ENCODE results near the gene ADGRG2. TPM values are rescaled to one million over a fixed set of nuclear protein-coding genes. Genes with fewer than 3 reads are reported as not detected.

The ADGRG2 gene
- total RNA-seq, 1 donor from 2014 or later, result not detected

GRCh38 chrX:19091596-19091995, 30.7 kb downstream of the ADGRG2 start:
- DNase-seq (ENCODE audit: extremely low spot score, unreplicated experiment), result no peak
- Mint-ChIP-seq H3K4me1 (ENCODE audit: unreplicated experiment) (no peaks in the 10 kb centered on the region), H3K27ac (ENCODE audit: unreplicated experiment) (no peak overlapping the region), H3K36me3 (ENCODE audit: unreplicated experiment) (no peaks in the 10 kb centered on the region), H3K27me3 (ENCODE audit: unreplicated experiment) (no peaks in the 10 kb centered on the region), H3K4me3 (ENCODE audit: unreplicated experiment) (no peak overlapping the region), H3K9me3 (ENCODE audit: unreplicated experiment) (peaks cover 35% of the 10 kb centered on the region)
- no peak for TF ChIP-seq CTCF (IDR thresholded peaks at IDR 0.05)

GRCh38 chrX:19089555-19090040, 32.7 kb downstream of the ADGRG2 start:
- Mint-ChIP-seq H3K36me3 (ENCODE audit: unreplicated experiment) (no peaks in the 10 kb centered on the region), H3K27me3 (ENCODE audit: unreplicated experiment) (no peaks in the 10 kb centered on the region), H3K4me1 (ENCODE audit: unreplicated experiment) (no peaks in the 10 kb centered on the region), H3K9me3 (ENCODE audit: unreplicated experiment) (peaks cover 39% of the 10 kb centered on the region), H3K27ac (ENCODE audit: unreplicated experiment) (no peak overlapping the region), H3K4me3 (ENCODE audit: unreplicated experiment) (no peak overlapping the region)
- no peak for TF ChIP-seq CTCF (IDR thresholded peaks at IDR 0.05)
- DNase-seq (ENCODE audit: extremely low spot score, unreplicated experiment), result no peak

GRCh38 chrX:19086102-19086772, 36.0 kb downstream of the ADGRG2 start:
- no peak for DNase-seq (ENCODE audit: extremely low spot score, unreplicated experiment)
- H3K4me1 Mint-ChIP-seq (ENCODE audit: unreplicated experiment), result no peaks in the 10 kb centered on the region
- TF ChIP-seq CTCF (IDR thresholded peaks at IDR 0.05), result no peak
- H3K9me3 Mint-ChIP-seq (ENCODE audit: unreplicated experiment), result peaks cover 48% of the 10 kb centered on the region
- H3K27me3 Mint-ChIP-seq (ENCODE audit: unreplicated experiment), result no peaks in the 10 kb centered on the region
- H3K36me3 Mint-ChIP-seq (ENCODE audit: unreplicated experiment), result no peaks in the 10 kb centered on the region
- H3K4me3 Mint-ChIP-seq (ENCODE audit: unreplicated experiment), result no peak overlapping the region
- no peak overlapping the region for H3K27ac Mint-ChIP-seq (ENCODE audit: unreplicated experiment)

- no peaks in the 10 kb centered on the region for H3K36me3 Mint-ChIP-seq (ENCODE audit: unreplicated experiment)
- H3K4me1 Mint-ChIP-seq (ENCODE audit: unreplicated experiment), result no peaks in the 10 kb centered on the region
- no peak for DNase-seq (ENCODE audit: extremely low spot score, unreplicated experiment)
- H3K27me3 Mint-ChIP-seq (ENCODE audit: unreplicated experiment), result no peaks in the 10 kb centered on the region
- peaks cover 43% of the 10 kb centered on the region for H3K9me3 Mint-ChIP-seq (ENCODE audit: unreplicated experiment)
- TF ChIP-seq CTCF (IDR thresholded peaks at IDR 0.05), result no peak
- H3K27ac Mint-ChIP-seq (ENCODE audit: unreplicated experiment), result no peak overlapping the region
- no peak overlapping the region for H3K4me3 Mint-ChIP-seq (ENCODE audit: unreplicated experiment)
Measured at GRCh38 chrX:19085666-19086065, 36.6 kb downstream of the ADGRG2 start.

GRCh38 chrX:19075754-19076153, 46.5 kb downstream of the ADGRG2 start:
- no peak overlapping the region for H3K4me3 Mint-ChIP-seq (ENCODE audit: unreplicated experiment)

More at GRCh38 chrX:19075754-19076153, 46.5 kb downstream of the ADGRG2 start:
- Mint-ChIP-seq H3K4me1 (ENCODE audit: unreplicated experiment) (no peaks in the 10 kb centered on the region), H3K36me3 (ENCODE audit: unreplicated experiment) (no peaks in the 10 kb centered on the region), H3K27me3 (ENCODE audit: unreplicated experiment) (no peaks in the 10 kb centered on the region), H3K9me3 (ENCODE audit: unreplicated experiment) (peaks cover 13% of the 10 kb centered on the region), H3K27ac (ENCODE audit: unreplicated experiment) (no peak overlapping the region)
- DNase-seq (ENCODE audit: extremely low spot score, unreplicated experiment), result no peak
- TF ChIP-seq CTCF (IDR thresholded peaks at IDR 0.05), result no peak

Data from osteocyte (in vitro differentiated cells).